ENCODE measurements around the gene CDH12. TPM values are rescaled to one million over a fixed set of nuclear protein-coding genes. Genes with fewer than 3 reads are reported as not detected.

The CDH12 gene
- total RNA-seq, 4 donors from 2014 or later = not detected

DNA sequence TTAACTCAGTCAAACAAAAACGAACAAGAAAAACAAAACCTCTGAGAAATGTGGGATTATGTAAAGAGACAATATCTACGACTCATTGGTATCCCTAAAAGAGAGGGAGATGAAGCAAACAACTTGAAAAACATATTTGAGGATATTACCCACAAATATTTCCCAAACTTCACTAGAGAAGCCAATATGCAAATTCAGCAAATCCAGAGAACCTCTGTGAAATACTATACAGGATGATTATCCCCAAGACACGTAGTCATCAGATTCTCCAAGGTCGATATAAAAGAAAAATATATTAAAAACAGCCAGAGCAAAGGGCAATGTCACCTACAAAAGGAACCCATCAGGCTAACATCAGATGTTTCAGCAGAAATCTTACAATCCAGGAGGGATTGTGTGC, 226.1 kb downstream of the CDH12 start:
- Histone ChIP-seq H3K4me1 (no peaks in the 10 kb centered on the region), H3K27ac (no peak overlapping the region), H3K4me3 (replicated peaks in 1 of 3) (no peak overlapping the region), H3K27me3 (no peaks in the 10 kb centered on the region), H3K36me3 (no peaks in the 10 kb centered on the region), H3K9me3 (no peaks in the 10 kb centered on the region)
- intact Hi-C loops (cut with DNase I) = no loop called here
- TF ChIP-seq POLR2A (IDR thresholded peaks at IDR 0.05) = no peak
- TF ChIP-seq, protein P1, sequence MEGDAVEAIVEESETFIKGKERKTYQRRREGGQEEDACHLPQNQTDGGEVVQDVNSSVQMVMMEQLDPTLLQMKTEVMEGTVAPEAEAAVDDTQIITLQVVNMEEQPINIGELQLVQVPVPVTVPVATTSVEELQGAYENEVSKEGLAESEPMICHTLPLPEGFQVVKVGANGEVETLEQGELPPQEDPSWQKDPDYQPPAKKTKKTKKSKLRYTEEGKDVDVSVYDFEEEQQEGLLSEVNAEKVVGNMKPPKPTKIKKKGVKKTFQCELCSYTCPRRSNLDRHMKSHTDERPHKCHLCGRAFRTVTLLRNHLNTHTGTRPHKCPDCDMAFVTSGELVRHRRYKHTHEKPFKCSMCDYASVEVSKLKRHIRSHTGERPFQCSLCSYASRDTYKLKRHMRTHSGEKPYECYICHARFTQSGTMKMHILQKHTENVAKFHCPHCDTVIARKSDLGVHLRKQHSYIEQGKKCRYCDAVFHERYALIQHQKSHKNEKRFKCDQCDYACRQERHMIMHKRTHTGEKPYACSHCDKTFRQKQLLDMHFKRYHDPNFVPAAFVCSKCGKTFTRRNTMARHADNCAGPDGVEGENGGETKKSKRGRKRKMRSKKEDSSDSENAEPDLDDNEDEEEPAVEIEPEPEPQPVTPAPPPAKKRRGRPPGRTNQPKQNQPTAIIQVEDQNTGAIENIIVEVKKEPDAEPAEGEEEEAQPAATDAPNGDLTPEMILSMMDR (IDR thresholded peaks at IDR 0.05) = no peak
- no peak for DNase-seq
- WGBS, 2 donors = 86 to 87% methylated on average over 4 of the region's 4 CpGs

GRCh38 chr5:22625451-22625850, 227.7 kb downstream of the CDH12 start:
- no peaks in the 10 kb centered on the region for H3K4me1 ChIP-seq
- no peaks in the 10 kb centered on the region for H3K9me3 ChIP-seq
- H3K36me3 ChIP-seq = no peaks in the 10 kb centered on the region
- TF ChIP-seq, protein P1 (IDR thresholded peaks at IDR 0.05) = no peak
- TF ChIP-seq POLR2A (IDR thresholded peaks at IDR 0.05) = no peak
- no peak overlapping the region for H3K4me3 ChIP-seq (replicated peaks in 1 of 3)
- no peak for DNase-seq
- no peaks in the 10 kb centered on the region for H3K27me3 ChIP-seq
- intact Hi-C loops (cut with DNase I) = no loop called here
- WGBS, 2 donors = 93 to 100% methylated on average over 1 to 2 of the region's 2 CpGs
- H3K27ac ChIP-seq = no peak overlapping the region

DNA sequence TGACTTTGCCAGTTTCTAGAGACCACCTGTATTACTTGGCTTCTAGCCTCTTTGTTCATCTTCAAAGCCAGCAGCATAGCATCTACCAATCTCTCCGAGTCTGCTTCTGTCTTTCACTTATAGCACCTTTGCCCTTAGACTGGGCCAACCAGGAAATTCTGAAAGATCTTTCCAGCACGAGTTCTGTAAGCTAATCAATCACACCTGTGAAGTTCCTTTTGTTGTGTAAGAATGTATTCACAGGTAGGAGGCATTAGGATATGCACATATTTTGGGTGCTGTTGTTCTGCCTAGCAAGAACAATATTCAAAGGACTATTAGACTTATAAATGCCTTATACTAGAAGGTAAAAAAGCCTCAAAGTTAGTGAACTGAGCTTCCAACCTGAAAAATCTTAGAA, 232.1 kb downstream of the CDH12 start:
- Histone ChIP-seq H3K27me3 (no peaks in the 10 kb centered on the region), H3K36me3 (no peaks in the 10 kb centered on the region), H3K9me3 (no peaks in the 10 kb centered on the region), H3K4me3 (replicated peaks in 1 of 3) (no peak overlapping the region), H3K4me1 (no peaks in the 10 kb centered on the region), H3K27ac (no peak overlapping the region)
- intact Hi-C loops (cut with DNase I) = no loop called here
- DNase-seq = no peak
- 3 to 9% methylated on average over 2 of the region's 2 CpGs for WGBS, 2 donors
- no peak for TF ChIP-seq POLR2A (IDR thresholded peaks at IDR 0.05)
- TF ChIP-seq, protein P1 (IDR thresholded peaks at IDR 0.05) = no peak

DNA sequence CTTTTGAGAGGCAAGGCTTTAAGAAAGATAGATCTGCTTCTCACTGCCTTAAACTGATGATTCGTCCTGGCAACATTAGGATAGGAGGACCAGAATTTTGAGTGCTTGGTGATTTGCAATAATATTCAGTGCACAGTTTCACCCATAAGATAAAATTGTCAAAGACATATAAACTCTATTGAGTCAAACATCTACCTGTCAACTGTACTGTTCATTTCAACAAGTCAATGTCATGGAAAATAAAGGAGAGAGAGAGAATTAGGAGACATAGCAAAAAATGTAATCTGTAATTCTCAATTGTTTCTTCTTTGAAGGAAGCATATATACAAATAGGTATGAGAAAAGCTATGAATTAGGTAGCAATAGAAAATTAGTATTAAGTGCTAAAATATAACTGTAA, 237.2 kb downstream of the CDH12 start:
- intact Hi-C loops (cut with DNase I) = no loop called here
- no peaks in the 10 kb centered on the region for H3K4me1 ChIP-seq
- no peak overlapping the region for H3K27ac ChIP-seq
- WGBS, 2 donors = 59 to 72% methylated on average over 1 of the region's 1 CpG
- H3K4me3 ChIP-seq (replicated peaks in 1 of 3) = no peak overlapping the region
- DNase-seq = no peak
- H3K27me3 ChIP-seq = no peaks in the 10 kb centered on the region
- H3K9me3 ChIP-seq = no peaks in the 10 kb centered on the region
- H3K36me3 ChIP-seq = no peaks in the 10 kb centered on the region
- TF ChIP-seq POLR2A (IDR thresholded peaks at IDR 0.05) = no peak
- TF ChIP-seq, protein P1 (IDR thresholded peaks at IDR 0.05) = no peak

GRCh38 chr5:22614486-22615094, 238.6 kb downstream of the CDH12 start:
- intact Hi-C loops (cut with DNase I) = no loop called here
- no peaks in the 10 kb centered on the region for H3K27me3 ChIP-seq
- no peak overlapping the region for H3K4me3 ChIP-seq (replicated peaks in 1 of 3)
- H3K4me1 ChIP-seq = no peaks in the 10 kb centered on the region
- no peak for DNase-seq
- TF ChIP-seq, protein P1 (IDR thresholded peaks at IDR 0.05) = no peak
- no peak for TF ChIP-seq POLR2A (IDR thresholded peaks at IDR 0.05)
- WGBS, 2 donors = 77% methylated on average over 5 of the region's 5 CpGs
- H3K36me3 ChIP-seq = no peaks in the 10 kb centered on the region
- no peaks in the 10 kb centered on the region for H3K9me3 ChIP-seq
- H3K27ac ChIP-seq = no peak overlapping the region

All from thyroid gland (tissue), 4 donors.